Diencephalon (tissue), 1 donor: Measurements from ENCODE around the gene ATP9A. TPM values are rescaled to one million over a fixed set of nuclear protein-coding genes. Genes with fewer than 3 reads are reported as not detected.

Source experiments
- total RNA-seq: library from RNA; depleted of rRNA; stranded (reverse); fragments of >200 nt; gene quantifications from one replicate; pipeline ENCODE4 v1.2.3, GENCODE V29; 2014

The ATP9A gene
- 390 TPM for total RNA-seq

GRCh38 chr20:51767867-51768758 lies at the start of gene ATP9A:
Gene ATP9A, minus strand, starts transcription at chr20:51768390. Its CDS starts 21 bp downstream, at chr20:51768369.

GRCh38 chr20:51802170-51802751 lies 34.1 kb upstream of the ATP9A start, which contains the start of gene SALL4:
Gene SALL4, minus strand, starts transcription at chr20:51802521. Its CDS starts 113 bp downstream, at chr20:51802408.

Other genes starting within 250 kb of the ATP9A start
- gene NFATC2, start 225.7 kb downstream of the ATP9A start, total RNA-seq: 0.69 TPM
- 0.69 TPM for gene SALL4, start 34.1 kb upstream of the ATP9A start, total RNA-seq